ENCODE data around the gene HMG20B.

The HMG20B gene

GRCh38 chr19:3607303-3608078, 34.7 kb downstream of the HMG20B start:
- no peak for DNase-seq (ENCODE audit: low spot score)

DNA sequence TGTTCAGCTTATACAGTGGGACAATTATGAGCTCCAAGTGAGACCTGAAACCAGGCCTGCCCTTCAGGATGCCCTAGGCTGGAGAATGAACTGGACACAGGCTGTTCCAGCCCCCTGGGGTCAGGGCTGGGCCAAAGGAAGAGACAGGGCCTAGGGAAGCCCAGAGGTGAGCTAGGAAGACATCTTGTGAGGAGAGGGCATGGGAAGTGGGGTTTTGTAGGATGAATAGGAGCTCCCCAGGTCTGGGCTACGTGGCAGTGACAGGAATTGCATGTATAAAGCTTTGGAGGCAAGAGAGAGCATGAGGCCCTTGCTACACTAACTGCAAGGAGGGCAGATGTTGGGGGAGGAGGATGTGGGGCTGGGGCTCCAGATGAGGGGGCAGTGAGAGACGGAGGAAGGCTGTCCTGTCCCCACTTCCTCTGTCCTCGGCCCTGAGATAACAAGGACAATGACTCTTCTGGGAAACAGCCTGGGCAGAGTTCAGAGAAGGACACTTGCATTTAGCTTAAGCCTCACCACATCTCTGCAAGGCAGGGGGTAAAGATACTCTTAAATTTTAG, 35.4 kb downstream of the HMG20B start:
- no peak for DNase-seq (ENCODE audit: low spot score)

- DNase-seq (ENCODE audit: low spot score): no peak
These were observed 36.1 kb downstream of the HMG20B start for GRCh38 chr19:3608750-3609322.

GRCh38 chr19:3609779-3610719, 37.3 kb downstream of the HMG20B start:
- DNase-seq (ENCODE audit: low spot score): no peak

GRCh38 chr19:3610745-3611717, 38.3 kb downstream of the HMG20B start:
- DNase-seq (ENCODE audit: low spot score): no peak

DNA sequence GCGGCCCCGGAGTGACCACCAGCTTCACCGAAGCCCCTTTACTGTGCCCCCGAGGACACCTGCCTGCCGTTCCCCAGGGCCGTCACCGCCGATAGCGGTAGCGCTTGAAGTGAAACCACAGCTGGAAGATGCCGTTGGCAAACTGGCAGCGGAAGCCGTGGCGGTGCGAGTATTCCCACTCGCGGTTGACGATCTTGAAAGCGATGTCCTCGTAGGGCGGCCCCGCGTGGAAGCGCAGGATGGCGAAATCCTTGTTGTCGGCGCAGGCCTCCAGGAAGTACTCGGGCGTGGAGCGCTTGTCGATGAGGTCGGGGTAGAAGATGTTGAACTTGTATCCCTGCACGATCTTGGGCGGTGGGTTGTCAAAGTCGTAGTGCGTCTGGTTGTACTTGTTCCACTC, 39.1 kb downstream of the HMG20B start:
- no peak for DNase-seq (ENCODE audit: low spot score)

GRCh38 chr19:3612330-3612729, 39.6 kb downstream of the HMG20B start:
- DNase-seq (ENCODE audit: low spot score): no peak

- no peak for DNase-seq (ENCODE audit: low spot score)
These were observed 40.4 kb downstream of the HMG20B start for GRCh38 chr19:3612901-3613741.

DNA sequence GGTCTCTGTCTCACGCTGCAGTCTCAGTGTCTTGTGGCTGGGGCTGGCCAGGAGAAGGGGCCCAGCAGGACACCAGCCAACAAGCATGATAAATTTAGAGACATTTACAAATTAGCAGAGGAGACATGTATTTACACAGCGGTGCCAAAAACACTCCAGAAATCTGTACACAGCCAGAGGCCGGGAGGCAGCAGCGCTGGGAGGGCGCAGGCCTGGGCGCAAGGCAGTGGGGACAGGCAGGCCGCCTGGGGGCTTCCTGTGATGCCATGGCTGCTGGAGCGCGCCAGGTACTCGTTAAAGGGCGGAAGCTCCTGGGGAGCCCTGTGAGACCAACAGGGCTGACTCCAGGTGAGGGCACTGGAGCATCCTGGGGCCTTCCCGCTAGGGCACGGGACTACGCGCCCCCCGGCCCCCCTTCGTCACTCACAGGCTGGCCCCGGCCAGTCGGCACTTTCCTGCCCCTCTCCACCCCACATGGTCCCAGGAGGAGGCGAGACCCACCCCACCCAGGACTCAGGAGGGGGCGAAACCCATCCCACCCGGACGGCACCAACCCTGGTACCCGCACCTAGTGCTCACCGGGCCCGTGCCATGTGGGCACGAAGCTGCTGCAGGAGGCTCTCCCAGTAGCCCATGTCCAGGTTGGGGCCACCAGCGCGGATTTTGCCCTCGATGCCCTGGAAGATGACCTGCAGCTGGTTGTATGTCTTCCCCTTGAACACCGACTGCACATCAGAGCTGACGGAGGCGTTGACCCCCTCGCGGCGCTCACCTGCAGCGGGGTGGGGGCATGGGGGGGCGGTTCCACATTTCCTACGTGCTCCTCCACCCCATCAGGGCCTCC, 41.3 kb downstream of the HMG20B start:
- no peak for DNase-seq (ENCODE audit: low spot score)

DNA sequence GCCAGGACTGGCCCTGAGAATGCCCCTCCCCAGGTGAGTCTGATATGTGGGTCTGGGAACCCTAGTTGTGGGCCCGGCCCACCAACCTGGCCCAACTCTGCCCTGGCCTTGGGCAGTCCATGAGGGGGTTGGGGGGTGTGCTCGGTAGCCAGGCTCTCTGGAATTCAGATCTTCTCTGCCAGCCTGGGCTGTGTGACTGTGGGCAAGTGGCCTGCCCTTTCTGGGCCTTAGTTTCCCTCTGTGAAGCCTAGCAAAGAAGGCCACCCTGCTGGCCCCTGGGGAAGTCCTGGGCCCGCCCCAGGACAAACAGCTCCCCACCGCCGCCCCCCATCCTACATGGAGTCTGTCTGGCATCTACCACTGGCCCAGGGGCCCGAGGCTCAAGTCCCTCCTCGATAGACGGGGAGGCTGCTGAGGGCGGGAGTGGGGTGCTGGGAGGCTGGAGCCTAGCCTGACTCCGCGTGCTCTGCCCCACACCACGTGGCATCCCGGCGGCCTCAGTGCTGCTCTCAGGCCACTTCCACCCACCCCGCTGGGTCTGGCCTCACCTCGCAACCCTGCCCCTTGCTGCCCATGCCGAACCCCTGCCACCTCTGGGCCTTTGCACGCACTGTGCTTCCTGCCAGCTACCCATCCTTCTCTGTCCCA, 42.2 kb downstream of the HMG20B start:
- DNase-seq (ENCODE audit: low spot score): no peak

GRCh38 chr19:3615524-3616135, 42.9 kb downstream of the HMG20B start:
- no peak for DNase-seq (ENCODE audit: low spot score)

DNA sequence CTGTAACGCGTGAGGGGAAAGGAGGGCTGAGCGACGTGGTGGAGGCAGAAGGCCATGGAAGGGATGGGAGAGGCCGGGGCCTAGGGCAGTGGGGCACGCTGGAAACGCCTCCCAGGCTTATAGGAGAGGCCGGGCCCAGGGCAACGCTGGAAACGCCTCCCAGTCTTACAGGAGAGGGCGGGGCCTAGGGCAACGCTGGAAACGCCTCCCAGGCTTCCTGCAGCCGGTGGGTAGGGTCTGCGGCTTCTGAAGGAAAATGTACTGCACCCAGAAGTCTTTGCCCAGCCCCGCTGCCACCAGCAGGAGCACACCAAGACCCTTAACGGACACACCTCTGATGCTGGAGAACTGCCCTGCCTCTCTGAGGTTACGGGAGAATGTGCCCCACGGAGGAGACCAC, 44.7 kb downstream of the HMG20B start:
- DNase-seq (ENCODE audit: low spot score): no peak

GRCh38 chr19:3618144-3618810, 45.5 kb downstream of the HMG20B start:
- DNase-seq (ENCODE audit: low spot score): no peak

GRCh38 chr19:3618811-3619630, 46.3 kb downstream of the HMG20B start:
- no peak for DNase-seq (ENCODE audit: low spot score)

DNA sequence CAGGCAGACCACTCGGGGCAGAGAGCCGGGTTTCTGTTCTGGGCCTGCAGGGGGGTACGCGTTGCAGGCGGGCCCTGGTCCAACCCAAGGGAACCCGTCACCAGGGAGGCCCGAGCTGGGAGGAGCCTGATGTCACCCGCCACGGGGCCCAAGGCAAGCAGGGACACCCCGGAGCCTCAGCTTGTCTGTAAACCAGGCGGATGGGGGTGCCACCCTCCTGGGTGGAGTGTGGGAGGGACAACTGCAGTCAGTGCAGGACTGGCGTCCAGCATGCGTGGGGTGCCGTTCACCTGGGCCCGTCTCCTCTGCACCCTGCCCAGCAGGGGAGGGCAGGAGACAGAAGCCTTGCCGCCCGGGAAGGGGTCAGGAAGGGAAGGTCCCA, 46.9 kb downstream of the HMG20B start:
- DNase-seq (ENCODE audit: low spot score): no peak

DNA sequence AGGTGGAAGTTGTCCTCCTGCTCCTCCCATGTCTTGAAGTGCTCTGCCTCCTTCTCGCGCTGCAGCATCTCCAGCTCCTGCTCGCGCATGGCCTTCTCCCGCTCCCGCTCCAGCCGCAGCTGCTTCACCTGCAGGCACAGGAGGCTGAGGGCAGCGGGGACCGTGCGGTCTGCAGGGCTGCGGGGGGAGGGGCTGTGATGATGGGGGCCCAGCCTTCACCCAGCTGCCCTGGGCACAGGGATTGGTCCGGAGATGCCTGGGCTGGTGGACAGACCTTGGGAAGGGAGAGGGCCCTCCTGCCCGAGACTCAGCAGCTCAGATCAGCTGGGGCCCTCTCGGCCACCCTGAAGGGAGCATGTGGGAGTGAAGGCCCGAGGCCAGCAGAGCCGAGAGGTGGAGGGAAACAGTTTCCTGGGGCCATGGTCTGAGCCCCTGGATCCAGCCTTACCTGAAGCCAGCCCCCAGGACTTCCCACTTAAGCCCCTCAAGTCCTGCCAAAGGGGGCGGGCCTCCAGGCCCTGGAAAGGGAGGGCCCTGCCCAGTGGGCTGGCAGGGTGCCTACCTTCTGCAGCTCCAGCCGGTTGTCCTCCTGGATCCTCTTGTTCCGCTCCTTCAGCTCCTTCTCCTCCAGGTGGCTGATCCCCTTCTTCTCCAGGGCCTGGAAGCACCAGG, 47.5 kb downstream of the HMG20B start:
- DNase-seq (ENCODE audit: low spot score): no peak

Data from activated CD4-positive, alpha-beta T cell treated with anti-CD3 and anti-CD28 coated beads, Interleukin-2, Interleukin-4, amounts not matched to agents 100 ng/mL and 50 ng/mL, durations not matched to agents 16 hours and 8 hours (primary cell).